Hypothalamus (tissue), 51 donors: Measurements from ENCODE around the gene ZIC2.
A peak's percentile ranks its signal among the peaks of the same experiment; 100 is the strongest.

Experiments
- DNase-seq, 51 donors: peaks; one replicate each; lab custom pipeline; 2025; lab: John Stamatoyannopoulos, UW

ZIC2 gene

GRCh38 chr13:99959127-99959539 is 22.5 kb upstream of the ZIC2 start:
- peak in 3 of 51 donors; percentile 15 to 32 (median 21) for DNase-seq

GRCh38 chr13:99959540-99960230 is 21.9 kb upstream of the ZIC2 start:
- DNase-seq = peak in 3 of 51 donors; percentile 32 to 37 (median 35)

DNA sequence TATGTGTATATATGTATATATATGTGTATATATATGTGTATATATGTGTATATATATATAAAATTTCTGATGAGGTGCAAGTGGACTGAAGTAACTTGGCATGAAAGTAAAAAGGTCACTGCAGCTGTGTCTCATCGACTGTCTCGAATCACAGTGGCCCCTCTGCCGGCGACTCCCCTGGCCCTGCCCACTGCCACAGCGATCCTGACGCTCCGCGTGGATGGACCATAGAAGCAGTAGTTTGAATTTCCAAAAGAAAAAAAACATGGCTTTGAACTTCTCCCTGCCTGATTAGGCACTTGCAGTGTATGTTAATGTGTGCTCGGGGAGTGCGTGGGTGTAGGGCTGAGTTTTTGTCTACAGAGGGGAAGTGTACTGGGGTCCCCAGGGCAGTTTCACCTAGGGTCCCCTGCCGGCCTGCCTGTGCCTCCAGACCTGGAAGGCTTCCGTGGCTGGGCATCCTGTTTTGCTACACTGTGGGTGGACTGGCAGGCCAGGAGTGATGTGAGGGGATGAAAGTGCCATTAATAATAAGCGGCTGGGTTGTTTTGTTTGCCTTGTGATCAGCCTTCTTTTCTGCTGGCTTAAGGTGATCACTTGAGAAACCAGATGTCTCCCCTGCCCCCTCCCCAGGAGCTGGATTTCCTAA is 20.8 kb upstream of the ZIC2 start:
- DNase-seq = no peak

DNA sequence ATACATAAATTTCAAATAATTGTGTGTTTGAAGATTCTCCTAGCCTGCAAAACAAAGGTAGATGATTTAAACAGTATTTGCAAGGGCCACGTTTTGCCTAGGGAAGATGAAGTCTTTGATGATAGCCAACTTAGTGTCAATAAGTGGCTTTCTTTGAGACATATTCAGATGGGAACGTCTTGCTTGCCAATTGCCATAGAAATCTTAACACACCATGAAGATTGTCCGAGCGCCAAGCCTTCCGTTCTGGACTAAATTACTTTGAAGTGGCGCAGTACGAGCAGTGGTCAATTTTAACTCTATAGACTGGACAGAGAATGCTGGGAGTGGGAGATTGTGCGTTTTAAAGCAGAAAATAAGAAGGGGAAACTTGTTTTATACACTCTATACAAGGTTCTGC is 19.9 kb upstream of the ZIC2 start:
- no peak for DNase-seq

- no peak for DNase-seq
These were observed 19.3 kb upstream of the ZIC2 start for GRCh38 chr13:99962242-99962641.

- DNase-seq = no peak
These were observed 17.7 kb upstream of the ZIC2 start for GRCh38 chr13:99963816-99964339.

GRCh38 chr13:99965329-99966000 is 16.1 kb upstream of the ZIC2 start:
- DNase-seq = no peak

GRCh38 chr13:99966064-99966805 is 15.3 kb upstream of the ZIC2 start:
- DNase-seq = no peak

DNA sequence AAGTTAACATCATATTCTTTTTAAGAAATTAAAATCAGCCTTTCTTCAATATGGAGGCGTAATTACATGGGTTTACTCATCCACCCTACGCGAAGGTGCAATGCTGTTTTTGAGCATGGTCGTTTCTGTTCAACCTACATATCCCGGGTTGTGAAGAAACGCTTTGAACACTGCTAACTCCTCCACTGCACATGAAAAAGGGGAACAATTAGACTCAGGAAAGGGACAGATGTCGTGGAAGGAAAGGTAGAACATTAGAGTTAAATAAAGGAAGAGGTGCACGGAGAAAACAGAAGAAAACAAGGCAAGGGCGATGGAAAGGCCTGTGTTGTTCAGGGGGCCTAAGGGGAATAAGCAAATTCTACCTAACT is 14.1 kb upstream of the ZIC2 start:
- DNase-seq = no peak

DNA sequence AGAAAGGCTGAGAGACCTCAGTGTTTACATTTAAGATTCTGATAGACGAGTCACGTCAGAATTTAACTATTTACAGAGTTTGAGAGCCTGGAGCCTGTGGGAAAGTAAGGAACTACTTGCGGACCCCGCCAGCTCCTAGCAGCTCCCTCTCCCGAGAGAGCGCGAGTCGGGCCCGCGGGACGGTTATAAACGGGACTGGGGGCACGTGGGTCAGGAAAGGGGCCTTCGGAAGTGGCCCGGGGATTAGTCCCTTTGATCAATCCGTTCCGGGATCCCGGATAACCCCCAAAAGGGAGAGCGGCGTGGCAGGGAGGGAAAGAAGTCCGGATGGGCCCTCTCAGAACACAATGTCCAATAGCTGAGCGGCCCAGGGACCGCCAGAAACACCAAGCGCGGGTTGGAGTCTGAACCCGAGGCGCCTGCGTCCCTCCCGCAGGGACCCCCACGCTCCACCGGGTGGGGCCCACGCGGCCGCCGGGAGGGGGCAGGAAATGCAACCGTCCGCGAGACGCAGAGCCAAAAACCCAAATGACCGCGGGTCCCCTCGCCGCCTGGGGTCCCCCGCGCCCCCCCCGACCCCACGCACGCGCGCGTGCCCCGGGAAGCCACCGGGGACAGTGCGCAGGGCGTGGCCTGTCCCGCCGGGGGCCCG is 13.6 kb upstream of the ZIC2 start:
- no peak for DNase-seq

DNA sequence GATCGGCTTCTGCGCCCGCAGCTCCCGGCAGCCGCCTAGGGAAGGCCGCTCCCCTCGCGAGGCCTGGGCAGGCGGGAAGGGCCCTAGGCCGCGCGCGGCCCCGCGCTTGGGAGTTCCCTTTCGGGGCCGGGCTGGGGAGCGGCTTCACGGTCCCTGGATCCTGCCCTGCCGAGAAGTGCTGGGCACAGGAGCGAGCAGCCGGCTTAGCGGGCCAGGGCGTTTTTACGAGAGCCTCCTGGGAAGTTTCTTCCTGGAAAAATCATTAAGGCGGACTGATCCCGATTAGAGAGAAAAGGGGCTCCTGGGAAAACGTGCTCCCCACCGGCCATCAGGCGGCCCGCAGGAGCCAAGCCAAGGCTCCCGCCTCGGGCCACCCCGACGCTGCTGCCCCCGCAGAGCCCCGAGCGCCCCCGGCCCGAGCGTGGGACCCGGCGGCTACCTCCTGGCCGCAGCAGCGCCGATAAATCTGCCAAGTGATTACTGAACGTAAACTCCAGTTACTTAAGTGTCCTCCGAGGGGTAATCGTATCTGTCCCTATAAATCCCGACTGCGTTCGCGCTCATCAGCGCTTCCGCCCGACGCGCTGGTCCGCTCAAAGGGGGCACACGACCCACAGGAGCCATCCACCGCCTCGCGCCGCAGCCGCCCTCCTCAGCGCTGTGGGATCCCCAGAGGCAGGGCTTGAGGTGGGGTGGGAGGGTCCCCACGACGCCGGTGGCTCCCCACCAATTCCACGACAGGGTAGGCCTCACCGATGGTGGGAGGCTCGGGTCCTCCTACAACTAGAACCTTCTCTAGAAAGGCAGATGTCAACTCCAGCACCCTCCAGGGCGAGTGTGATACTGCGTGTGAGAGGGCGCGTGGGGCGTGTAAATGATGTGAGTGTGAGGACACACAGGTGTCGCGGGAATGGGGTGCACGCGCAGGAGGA is 12.8 kb upstream of the ZIC2 start:
- DNase-seq = no peak

DNA sequence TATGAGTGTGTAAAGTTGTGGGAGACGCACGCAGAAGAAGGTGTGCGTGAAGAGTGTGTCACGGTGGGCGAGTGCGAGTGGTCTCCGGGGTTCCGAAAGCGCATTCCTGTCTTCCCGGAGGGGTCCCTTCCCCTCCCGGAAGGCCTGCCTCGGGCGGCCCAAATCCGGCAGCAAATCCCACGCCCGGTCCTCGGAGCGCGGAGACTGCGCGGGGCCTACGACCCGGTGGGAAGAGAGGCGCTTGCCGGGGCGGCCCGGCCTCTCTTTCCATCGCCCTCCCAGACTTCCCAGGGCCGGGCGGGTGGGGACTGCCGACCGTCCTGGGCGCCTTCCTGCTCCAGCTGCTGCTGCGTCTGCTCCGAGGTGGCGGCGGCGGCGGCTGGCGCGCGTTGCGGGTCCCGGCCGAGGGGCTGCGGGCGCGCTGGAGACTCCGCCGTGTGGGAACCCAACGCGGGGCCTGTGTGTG is 12.1 kb upstream of the ZIC2 start:
- DNase-seq = no peak

DNA sequence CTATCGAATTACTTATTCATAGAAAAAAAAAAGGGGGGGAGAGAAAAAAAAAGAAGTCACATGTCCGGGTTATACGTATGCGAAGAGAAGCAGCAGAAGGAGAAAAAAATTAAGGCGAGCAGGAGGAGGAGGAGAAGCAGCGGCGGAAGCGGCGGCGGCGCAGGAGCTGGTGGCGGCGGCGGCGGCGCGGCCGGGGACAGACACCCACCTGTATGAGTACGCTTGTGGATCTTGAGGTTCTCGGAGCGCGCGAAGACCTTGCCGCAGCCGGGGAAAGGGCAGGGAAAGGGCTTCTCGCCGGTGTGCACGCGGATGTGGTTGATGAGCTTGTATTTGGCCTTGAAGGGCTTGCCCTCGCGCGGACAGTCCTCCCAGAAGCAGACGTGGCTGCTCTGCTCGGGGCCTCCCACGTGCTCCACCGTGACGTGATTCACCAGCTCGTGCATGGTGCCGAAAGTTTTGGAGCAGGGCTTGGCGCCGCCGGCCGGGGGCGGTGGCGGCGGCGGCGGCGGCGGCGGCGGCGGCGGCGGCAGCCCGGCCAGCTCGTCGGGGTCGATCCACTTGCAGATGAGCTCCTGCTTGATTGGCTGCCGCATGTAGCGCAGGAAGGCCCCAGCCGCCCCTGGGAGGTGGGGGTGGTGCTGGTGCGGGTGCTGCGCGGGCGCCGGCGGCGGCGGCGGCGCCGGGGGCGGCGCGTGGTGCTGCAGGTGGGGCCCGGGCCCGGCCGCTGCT is 11.5 kb upstream of the ZIC2 start:
- DNase-seq = no peak

GRCh38 chr13:99970651-99971575 is 10.7 kb upstream of the ZIC2 start:
- DNase-seq = no peak

- DNase-seq = peak in 3 of 51 donors; percentile 26 to 37 (median 31)
These were observed 9.9 kb upstream of the ZIC2 start, which contains the start of gene ZIC5 for GRCh38 chr13:99971576-99972189. TSS of gene ZIC5 (minus strand) at chr13:99971767. CDS start at chr13:99971603, 164 bp downstream.

- no peak for DNase-seq
These were observed 9.3 kb upstream of the ZIC2 start for GRCh38 chr13:99972190-99972731.
